GM18868 (cell line): ENCODE results near the gene SORL1-AS1.

Experiments
- ATAC-seq: cut with Tn5 transposase; IDR thresholded peaks from one replicate; pipeline ENCODE4 v1.9.1; 2021; ENCODE audit warnings: mild to moderate bottlenecking, moderate library complexity; ENCODE audit not compliant: unreplicated experiment

Gene SORL1-AS1

GRCh38 chr11:121452609-121453150 is at the start of gene SORL1-AS1:
Gene SORL1-AS1, minus strand, starts transcription at chr11:121452967.
- peak; percentile 38 for ATAC-seq

GRCh38 chr11:121500717-121501116 is 48.0 kb upstream of the SORL1-AS1 start:
- ATAC-seq = no peak

- no peak for ATAC-seq
Observed at GRCh38 chr11:121500275-121500674, 47.5 kb upstream of the SORL1-AS1 start.

- ATAC-seq = no peak
Observed at GRCh38 chr11:121499405-121499804, 46.6 kb upstream of the SORL1-AS1 start.

- no peak for ATAC-seq
Observed at GRCh38 chr11:121497176-121497998, 44.6 kb upstream of the SORL1-AS1 start.

- ATAC-seq = peak; percentile 82
Observed at GRCh38 chr11:121494355-121495099, 41.8 kb upstream of the SORL1-AS1 start.

- no peak for ATAC-seq
Observed at GRCh38 chr11:121489823-121490222, 37.1 kb upstream of the SORL1-AS1 start.

GRCh38 chr11:121488641-121489040 is 35.9 kb upstream of the SORL1-AS1 start:
- no peak for ATAC-seq

GRCh38 chr11:121488170-121488569 is 35.4 kb upstream of the SORL1-AS1 start:
- ATAC-seq = no peak

- no peak for ATAC-seq
Observed at GRCh38 chr11:121487191-121487590, 34.4 kb upstream of the SORL1-AS1 start.

- ATAC-seq = no peak
Observed at GRCh38 chr11:121486054-121486453, 33.3 kb upstream of the SORL1-AS1 start.

- ATAC-seq = no peak
Observed at GRCh38 chr11:121485216-121485615, 32.4 kb upstream of the SORL1-AS1 start.

- no peak for ATAC-seq
Observed at GRCh38 chr11:121483805-121484480, 31.2 kb upstream of the SORL1-AS1 start.

GRCh38 chr11:121482231-121483129 is 29.7 kb upstream of the SORL1-AS1 start:
- peak; percentile 77 for ATAC-seq

GRCh38 chr11:121481484-121482230 is 28.9 kb upstream of the SORL1-AS1 start:
- ATAC-seq = peak; percentile 50

- no peak for ATAC-seq
Observed at GRCh38 chr11:121479698-121480238, 27.0 kb upstream of the SORL1-AS1 start.

GRCh38 chr11:121478895-121479697 is 26.3 kb upstream of the SORL1-AS1 start:
- ATAC-seq = no peak

GRCh38 chr11:121478226-121478894 is 25.6 kb upstream of the SORL1-AS1 start:
- ATAC-seq = no peak
